Measurements from ENCODE around the gene PDZD2. TPM values are rescaled to one million over a fixed set of nuclear protein-coding genes. Genes with fewer than 3 reads are reported as not detected.

The PDZD2 gene
- total RNA-seq, 1 donor from 2014 or later = 0.65 TPM

- Mint-ChIP-seq H3K9me3 (no peaks in the 10 kb centered on the region), H3K4me3 (no peak overlapping the region), H3K36me3 (ENCODE audit: low read depth) (peaks cover 21% of the 10 kb centered on the region), H3K4me1 (peaks cover 6% of the 10 kb centered on the region), H3K27me3 (ENCODE audit: low read depth) (no peaks in the 10 kb centered on the region), H3K27ac (ENCODE audit: unreplicated experiment) (no peak overlapping the region)
- TF ChIP-seq CTCF (conservative IDR thresholded peaks at IDR 0.05) = no peak
- DNase-seq (ENCODE audit: low read depth, low spot score) = no peak
These were observed 500.0 kb downstream of the PDZD2 start for GRCh38 chr5:32138839-32139493.

GRCh38 chr5:32143617-32144377 lies 504.9 kb downstream of the PDZD2 start:
- Mint-ChIP-seq H3K9me3 (peaks cover 3% of the 10 kb centered on the region), H3K4me1 (peaks cover 9% of the 10 kb centered on the region), H3K27ac (ENCODE audit: unreplicated experiment) (no peak overlapping the region), H3K27me3 (ENCODE audit: low read depth) (no peaks in the 10 kb centered on the region), H3K4me3 (no peak overlapping the region), H3K36me3 (ENCODE audit: low read depth) (peaks cover 17% of the 10 kb centered on the region)
- no peak for DNase-seq (ENCODE audit: low read depth, low spot score)
- TF ChIP-seq CTCF (conservative IDR thresholded peaks at IDR 0.05) = no peak

- peaks cover 6% of the 10 kb centered on the region for H3K4me1 Mint-ChIP-seq
- H3K27ac Mint-ChIP-seq (ENCODE audit: unreplicated experiment) = no peak overlapping the region
- no peaks in the 10 kb centered on the region for H3K27me3 Mint-ChIP-seq (ENCODE audit: low read depth)
- DNase-seq (ENCODE audit: low read depth, low spot score) = no peak
- TF ChIP-seq CTCF (conservative IDR thresholded peaks at IDR 0.05) = no peak
- peaks cover 3% of the 10 kb centered on the region for H3K9me3 Mint-ChIP-seq
- no peak overlapping the region for H3K4me3 Mint-ChIP-seq
- peaks cover 20% of the 10 kb centered on the region for H3K36me3 Mint-ChIP-seq (ENCODE audit: low read depth)
These were observed 505.7 kb downstream of the PDZD2 start for GRCh38 chr5:32144378-32145207.

GRCh38 chr5:32145378-32145777 lies 506.4 kb downstream of the PDZD2 start:
- H3K4me3 Mint-ChIP-seq = no peak overlapping the region
- H3K27ac Mint-ChIP-seq (ENCODE audit: unreplicated experiment) = no peak overlapping the region
- H3K36me3 Mint-ChIP-seq (ENCODE audit: low read depth) = peaks cover 20% of the 10 kb centered on the region
- no peak for TF ChIP-seq CTCF (conservative IDR thresholded peaks at IDR 0.05)
- H3K4me1 Mint-ChIP-seq = peaks cover 6% of the 10 kb centered on the region
- no peaks in the 10 kb centered on the region for H3K27me3 Mint-ChIP-seq (ENCODE audit: low read depth)
- no peak for DNase-seq (ENCODE audit: low read depth, low spot score)
- H3K9me3 Mint-ChIP-seq = peaks cover 3% of the 10 kb centered on the region

- no peak for TF ChIP-seq CTCF (conservative IDR thresholded peaks at IDR 0.05)
- DNase-seq (ENCODE audit: low read depth, low spot score) = no peak
- peaks cover 11% of the 10 kb centered on the region for H3K4me1 Mint-ChIP-seq
- H3K4me3 Mint-ChIP-seq = no peak overlapping the region
- H3K27ac Mint-ChIP-seq (ENCODE audit: unreplicated experiment) = no peak overlapping the region
- H3K9me3 Mint-ChIP-seq = peaks cover 6% of the 10 kb centered on the region
- peaks cover 18% of the 10 kb centered on the region for H3K36me3 Mint-ChIP-seq (ENCODE audit: low read depth)
- no peaks in the 10 kb centered on the region for H3K27me3 Mint-ChIP-seq (ENCODE audit: low read depth)
These were observed 508.3 kb downstream of the PDZD2 start for GRCh38 chr5:32147236-32147635.
